ENCODE data around the gene DSP. TPM values are rescaled to one million over a fixed set of nuclear protein-coding genes. Genes with fewer than 3 reads are reported as not detected.

Gene DSP
- total and polyA plus RNA-seq, 10 of the 15 experiments (the other 5 are each of a cell fraction or from before 2014, with no cell fraction given), result under 0.01 to 0.36 (median 0.04) TPM; not detected in 4

GRCh38 chr6:7537565-7538174 lies 3.8 kb upstream of the DSP start (continued):
- TF ChIP-seq REST (IDR thresholded peaks at IDR 0.05; ENCODE audit: low read depth, low read length), result no peak
- TF ChIP-seq SPI1 (IDR thresholded peaks at IDR 0.05; ENCODE audit: borderline replicate concordance, insufficient read depth, low read depth, low read length), result no peak
- no peak for TF ChIP-seq MAX (IDR thresholded peaks at IDR 0.05; ENCODE audit: low read depth, low read length)
- no peak for TF ChIP-seq RCOR1 (conservative IDR thresholded peaks at IDR 0.05; ENCODE audit: low read depth, low read length)
- TF ChIP-seq STAT1 (conservative IDR thresholded peaks at IDR 0.05), result no peak
- TF ChIP-seq ZNF384 (IDR thresholded peaks at IDR 0.05; ENCODE audit: borderline replicate concordance, low read depth, low read length), result no peak
- no peak for TF ChIP-seq NFXL1 (IDR thresholded peaks at IDR 0.05; ENCODE audit: borderline replicate concordance)
- TF ChIP-seq SREBF2 (IDR thresholded peaks at IDR 0.05; ENCODE audit: low read length), result no peak

GRCh38 chr6:7538484-7538883 lies 3.0 kb upstream of the DSP start:
- Histone ChIP-seq H3K9me3 (replicated peaks; ENCODE audit: control insufficient read depth, insufficient read depth, low read length) (no peaks in the 10 kb centered on the region), H3K9ac (ENCODE audit: control insufficient read depth, insufficient read depth, low read length) (no peak overlapping the region), H3K27me3 (replicated peaks in 1 of 2; ENCODE audit: control insufficient read depth in 2 of 2, insufficient read depth in 2 of 2, low read length in 1 of 2) (peaks cover 5 to 18% of the 10 kb centered on the region in 2 experiments), H3K4me2 (ENCODE audit: control insufficient read depth, insufficient read depth) (no peak overlapping the region), H3K79me2 (ENCODE audit: control insufficient read depth, insufficient read depth, low read length) (no peaks in the 10 kb centered on the region), H3K27ac (ENCODE audit: control insufficient read depth, insufficient read depth) (no peak overlapping the region), H4K20me1 (ENCODE audit: control insufficient read depth, insufficient read depth) (no peaks in the 10 kb centered on the region), H3K36me3 (ENCODE audit: control insufficient read depth in 2 of 2, insufficient read depth in 2 of 2, low read length in 1 of 2) (no peaks in the 10 kb centered on the region), H3K4me1 (ENCODE audit: control insufficient read depth, insufficient read depth, low read length) (no peaks in the 10 kb centered on the region), H3K4me3 (no peak overlapping the region), H2AFZ (ENCODE audit: control insufficient read depth, low read depth, low read length) (no peak overlapping the region)
- 45% methylated on average over 5 of the region's 5 CpGs for WGBS (ENCODE audit: insufficient coverage, insufficient replicate concordance, low lambda C conversion rate, missing lambda C conversion rate)
- FAIRE-seq (no peak), DNase-seq (ENCODE audit: low read depth, low spot score) (no peak), ATAC-seq (no peak)
- intact Hi-C loops (cut with micrococcal nuclease; ENCODE audit: unreplicated experiment), result no loop called here
- ChIA-PET SMC1A (ENCODE audit: uncharacterized antibody, unreplicated experiment) (no interaction called here), POLR2A (no interaction called here), CTCF (no interaction called here), RAD21 (ENCODE audit: unreplicated experiment) (no interaction called here)
- no TSS peak for BruUV-seq (replicated peaks)
- in situ Hi-C loops (cut with MboI), result no loop called here
- TF ChIP-seq RELA (IDR thresholded peaks at IDR 0.05; ENCODE audit: borderline replicate concordance, partially characterized antibody) (no peak), ATF2 (IDR thresholded peaks at IDR 0.05; ENCODE audit: low read length) (no peak), E2F8 (IDR thresholded peaks at IDR 0.05; ENCODE audit: low read depth, partially characterized antibody) (no peak), MLLT1 (IDR thresholded peaks at IDR 0.05) (no peak), NBN (IDR thresholded peaks at IDR 0.05) (no peak), NR2C2 (IDR thresholded peaks at IDR 0.05; ENCODE audit: borderline replicate concordance, control insufficient read depth, insufficient read length, low read depth) (no peak)
